CD4-positive, alpha-beta memory T cell (primary cell): Measurements from ENCODE around the gene GOLGA1. TPM values are rescaled to one million over a fixed set of nuclear protein-coding genes. Genes with fewer than 3 reads are reported as not detected.

Experiments used
- CTCF ChIA-PET: fragments of 350-600 bp; sonication (Branson Sonifier 250); formaldehyde crosslinking; loops from one replicate; lab custom pipeline; 2021; ENCODE audit warnings: inconsistent platforms; ENCODE audit not compliant: partially characterized antibody; lab: Charles Lee
- POLR2A ChIA-PET: fragments of 350-600 bp; sonication (Branson Sonifier 250); formaldehyde crosslinking; loops from one replicate; lab custom pipeline; 2021; ENCODE audit not compliant: partially characterized antibody; lab: Charles Lee
- DNase-seq, 5 donors: peaks; one replicate each; pipeline versions ENCODE4 v3.0.0 to v3.0.0-alpha.2; 2020 to 2022; ENCODE audit warnings: mixed read lengths in 1 of 5
- H3K27ac ChIP-seq: one replicate; pipeline ENCODE4 v1.7.0; 2013; ENCODE audit warnings: low read depth, low read length
- H3K27me3 ChIP-seq: 2 replicates; pipeline ENCODE4 v1.7.0; 2013; ENCODE audit warnings: mild to moderate bottlenecking, low read length, moderate library complexity; ENCODE audit not compliant: insufficient read depth
- H3K36me3 ChIP-seq: 2 replicates; pipeline ENCODE4 v1.7.0; 2013; ENCODE audit warnings: mild to moderate bottlenecking, low read length, moderate library complexity; ENCODE audit not compliant: insufficient read depth
- H3K4me1 ChIP-seq: 2 replicates; pipeline ENCODE4 v1.7.0; 2013; ENCODE audit warnings: mild to moderate bottlenecking, low read length, moderate library complexity; ENCODE audit not compliant: insufficient read depth
- H3K4me3 ChIP-seq, 2 donors: one replicate each; pipeline ENCODE4 v1.7.0; 2013; ENCODE audit warnings: low read length in 2 of 2, mild to moderate bottlenecking in 1 of 2
- H3K9me3 ChIP-seq, 2 donors: one replicate each; pipeline ENCODE4 v1.7.0; 2013; ENCODE audit warnings: low read length in 2 of 2, control low read depth in 1 of 2; ENCODE audit not compliant: control insufficient read depth in 1 of 2
- H3K27ac Mint-ChIP-seq, 7 donors: one replicate each; pipeline ENCODE4 v1.8.0; 2020 to 2021; ENCODE audit warnings: mixed read lengths in 7 of 7, mild to moderate bottlenecking in 6 of 7, inconsistent platforms in 3 of 7, moderate library complexity in 3 of 7
- H3K27me3 Mint-ChIP-seq, 2 donors: one replicate each; pipeline ENCODE4 v1.8.0; 2020 to 2021; ENCODE audit warnings: mixed read lengths in 2 of 2
- H3K36me3 Mint-ChIP-seq, 2 donors: one replicate each; pipeline ENCODE4 v1.8.0; 2020 to 2021; ENCODE audit warnings: mixed read lengths in 2 of 2, inconsistent platforms in 1 of 2, mild to moderate bottlenecking in 1 of 2
- H3K4me1 Mint-ChIP-seq, 4 donors: one replicate each; pipeline ENCODE4 v1.8.0; 2020 to 2021; ENCODE audit warnings: mixed read lengths in 4 of 4, mild to moderate bottlenecking in 1 of 4
- H3K4me3 Mint-ChIP-seq, 8 donors: one replicate each; pipeline ENCODE4 v1.8.0; 2020 to 2021; ENCODE audit warnings: mixed read lengths in 8 of 8, mild to moderate bottlenecking in 7 of 8, moderate library complexity in 6 of 8, inconsistent platforms in 3 of 8
- H3K9me3 Mint-ChIP-seq, 8 donors: one replicate each; pipeline ENCODE4 v1.8.0; 2020 to 2021; ENCODE audit warnings: mixed read lengths in 8 of 8, mild to moderate bottlenecking in 5 of 8, inconsistent platforms in 3 of 8, moderate library complexity in 1 of 8
- intact Hi-C: fragments of 100-400 bp; cut with micrococcal nuclease; formaldehyde crosslinking; loops from one replicate; pipeline ENCODE4 v1.15.1; 2023
- polyA plus RNA-seq, 2 donors: library from polyadenylated mRNA; unstranded; fragments of 300-500 nt; fragmentation: Illumina TruSeq; gene quantifications; one replicate each; pipeline ENCODE4 v1.2.3, GENCODE V29; 2021
- total RNA-seq, 2 experiments: library from RNA; stranded (reverse); gene quantifications; one replicate each; pipeline ENCODE4 v1.2.3, GENCODE V29; 2021

GOLGA1 gene
- total and polyA plus RNA-seq, 4 experiments from 2014 or later: 3.1 to 38.3 (median 16.7) TPM

- intact Hi-C loops: no loop called here
- Mint-ChIP-seq H3K4me1 (peaks cover 7 to 11% (median 8%) of the 10 kb centered on the region in 4 donors), H3K36me3 (peaks cover 46 to 55% of the 10 kb centered on the region in 2 donors), H3K9me3 (peaks cover 0 to 1% (median 0%) of the 10 kb centered on the region in 8 donors), H3K27ac (no peak overlapping the region), H3K4me3 (no peak overlapping the region), H3K27me3 (no peaks in the 10 kb centered on the region)
- CTCF ChIA-PET: no interaction called here
- Histone ChIP-seq H3K36me3 (peaks cover 11% of the 10 kb centered on the region), H3K9me3 (no peaks in the 10 kb centered on the region), H3K27me3 (no peaks in the 10 kb centered on the region), H3K4me3 (no peak overlapping the region), H3K4me1 (no peaks in the 10 kb centered on the region), H3K27ac (no peak overlapping the region)
- POLR2A ChIA-PET: interaction anchor here (0.7 kb wide), 1 partner anchor 227 kb away, joined by 3 read pairs; no protein-coding TSS in a partner anchor
- DNase-seq: no peak
Observed at GRCh38 chr9:124899845-124900244, 41.0 kb downstream of the GOLGA1 start.

GRCh38 chr9:124897570-124898460, 43.1 kb downstream of the GOLGA1 start:
- Mint-ChIP-seq H3K27ac (no peak overlapping the region), H3K4me3 (no peak overlapping the region), H3K9me3 (peaks cover 0 to 3% (median 0%) of the 10 kb centered on the region in 8 donors), H3K27me3 (no peaks in the 10 kb centered on the region), H3K4me1 (peaks cover 7 to 16% (median 13%) of the 10 kb centered on the region in 4 donors), H3K36me3 (peaks cover 52 to 60% of the 10 kb centered on the region in 2 donors)
- intact Hi-C loops: no loop called here
- H3K27me3 ChIP-seq: no peaks in the 10 kb centered on the region
- no peak for DNase-seq
- H3K27ac ChIP-seq: no peak overlapping the region
- peaks cover 20% of the 10 kb centered on the region for H3K36me3 ChIP-seq
- CTCF ChIA-PET: no interaction called here
- no peaks in the 10 kb centered on the region for H3K9me3 ChIP-seq
- POLR2A ChIA-PET: no interaction called here
- H3K4me1 ChIP-seq: no peaks in the 10 kb centered on the region
- no peak overlapping the region for H3K4me3 ChIP-seq

- CTCF ChIA-PET: interaction anchor here (0.9 to 5.4 kb wide), 3 partner anchors 9 to 41 kb away, joined by 3 to 27 read pairs (median 3); partner anchors contain the start of gene WDR38
- intact Hi-C loops: loop anchor here (1.0 to 5.0 kb wide), 3 partner anchors 41 to 478 kb away; partner anchors contain the start of gene WDR38
- peaks cover 60 to 65% of the 10 kb centered on the region in 2 donors for H3K36me3 Mint-ChIP-seq
Observed at GRCh38 chr9:124894741-124895170, 46.1 kb downstream of the GOLGA1 start.

GRCh38 chr9:124894035-124894740, 46.7 kb downstream of the GOLGA1 start:
- peak overlapping the region in 2 of 7 donors; percentile 40 to 89 for H3K27ac Mint-ChIP-seq
- peaks cover 60 to 65% of the 10 kb centered on the region in 2 donors for H3K36me3 Mint-ChIP-seq
- POLR2A ChIA-PET: interaction anchor here (1.1 to 2.1 kb wide), 3 partner anchors 24 to 33 kb away, joined by 3 to 8 read pairs (median 4); partner anchors contain the start of genes ARPC5L and RPL35

More at GRCh38 chr9:124894741-124895170, 46.1 kb downstream of the GOLGA1 start:
- Histone ChIP-seq H3K9me3 (no peaks in the 10 kb centered on the region), H3K4me1 (no peaks in the 10 kb centered on the region), H3K4me3 (no peak overlapping the region), H3K27ac (no peak overlapping the region), H3K27me3 (no peaks in the 10 kb centered on the region), H3K36me3 (peaks cover 35% of the 10 kb centered on the region)
- DNase-seq: peak; percentile 51 to 61 (median 58)
- H3K4me3 Mint-ChIP-seq: peak overlapping the region in 3 of 8 donors; percentile 12 to 69 (median 25)
- peak overlapping the region; percentile 40 to 90 (median 72) for H3K27ac Mint-ChIP-seq
- POLR2A ChIA-PET: interaction anchor here (1.1 to 2.1 kb wide), 3 partner anchors 25 to 34 kb away, joined by 3 to 8 read pairs (median 4); partner anchors contain the start of genes ARPC5L and RPL35
- H3K4me1 Mint-ChIP-seq: peaks cover 7 to 16% (median 13%) of the 10 kb centered on the region in 4 donors
- no peaks in the 10 kb centered on the region for H3K27me3 Mint-ChIP-seq
- peaks cover 0 to 3% (median 0%) of the 10 kb centered on the region in 8 donors for H3K9me3 Mint-ChIP-seq

GRCh38 chr9:124890179-124890578, 50.7 kb downstream of the GOLGA1 start:
- peak overlapping the region in 2 of 7 donors; percentile 23 to 31 for H3K27ac Mint-ChIP-seq
- no peak overlapping the region for H3K4me3 Mint-ChIP-seq
- no peaks in the 10 kb centered on the region for H3K27me3 Mint-ChIP-seq
- intact Hi-C loops: loop anchor here (5.0 kb wide), 1 partner anchor 482 kb away; no protein-coding TSS in a partner anchor
- H3K27me3 ChIP-seq: no peaks in the 10 kb centered on the region
- H3K9me3 Mint-ChIP-seq: peaks cover 0 to 5% (median 0%) of the 10 kb centered on the region in 8 donors
- peaks cover 0 to 8% (median 6%) of the 10 kb centered on the region in 4 donors for H3K4me1 Mint-ChIP-seq
- no peaks in the 10 kb centered on the region for H3K9me3 ChIP-seq
- peaks cover 67% of the 10 kb centered on the region for H3K36me3 ChIP-seq
- H3K27ac ChIP-seq: no peak overlapping the region
- no peak overlapping the region for H3K4me3 ChIP-seq
- H3K36me3 Mint-ChIP-seq: peaks cover 67 to 68% of the 10 kb centered on the region in 2 donors
- no peak for DNase-seq
- POLR2A ChIA-PET: interaction anchor here (0.7 kb wide), 1 partner anchor 30 kb away, joined by 3 read pairs; no protein-coding TSS in a partner anchor
- no peaks in the 10 kb centered on the region for H3K4me1 ChIP-seq
- CTCF ChIA-PET: interaction anchor here (5.4 kb wide), 1 partner anchor 36 kb away, joined by 27 read pairs; the partner anchor contains the start of gene WDR38

More at GRCh38 chr9:124894035-124894740, 46.7 kb downstream of the GOLGA1 start:
- H3K27ac ChIP-seq: no peak overlapping the region
- H3K27me3 Mint-ChIP-seq: no peaks in the 10 kb centered on the region
- H3K36me3 ChIP-seq: peaks cover 40% of the 10 kb centered on the region
- no peaks in the 10 kb centered on the region for H3K9me3 ChIP-seq
- H3K4me3 Mint-ChIP-seq: no peak overlapping the region
- H3K4me1 Mint-ChIP-seq: peaks cover 7 to 16% (median 13%) of the 10 kb centered on the region in 4 donors
- H3K27me3 ChIP-seq: no peaks in the 10 kb centered on the region
- intact Hi-C loops: loop anchor here (1.0 to 5.0 kb wide), 3 partner anchors 41 to 478 kb away; partner anchors contain the start of gene WDR38
- CTCF ChIA-PET: interaction anchor here (0.8 to 5.4 kb wide), 7 partner anchors 9 to 122 kb away, joined by 3 to 27 read pairs (median 4); partner anchors contain the start of gene WDR38
- no peak for DNase-seq
- H3K4me3 ChIP-seq: no peak overlapping the region
- no peaks in the 10 kb centered on the region for H3K4me1 ChIP-seq
- H3K9me3 Mint-ChIP-seq: peaks cover 0 to 3% (median 0%) of the 10 kb centered on the region in 8 donors

- Mint-ChIP-seq H3K27me3 (no peaks in the 10 kb centered on the region), H3K4me1 (no peaks in the 10 kb centered on the region), H3K27ac (peak overlapping the region in 1 of 7 donors; percentile 7), H3K9me3 (peaks cover 0 to 2% (median 0%) of the 10 kb centered on the region in 8 donors), H3K36me3 (peaks cover 64 to 67% of the 10 kb centered on the region in 2 donors), H3K4me3 (no peak overlapping the region)
- ChIA-PET CTCF (no interaction called here), POLR2A (interaction anchor here (1.1 kb wide), 1 partner anchor 27 kb away, joined by 3 read pairs; the partner anchor contains the start of genes ARPC5L and RPL35)
- Histone ChIP-seq H3K9me3 (no peaks in the 10 kb centered on the region), H3K4me1 (no peaks in the 10 kb centered on the region), H3K27me3 (no peaks in the 10 kb centered on the region), H3K36me3 (peaks cover 66% of the 10 kb centered on the region), H3K4me3 (no peak overlapping the region), H3K27ac (no peak overlapping the region)
- intact Hi-C loops: no loop called here
- DNase-seq: no peak
Observed at GRCh38 chr9:124889006-124889405, 51.9 kb downstream of the GOLGA1 start.
